ENCODE measurements around the gene ANKRD52. TPM values are rescaled to one million over a fixed set of nuclear protein-coding genes. Genes with fewer than 3 reads are reported as not detected.

The ANKRD52 gene
- total and polyA plus RNA-seq, 5 donors from 2014 or later: 5.0 to 40.1 (median 6.9) TPM

DNA sequence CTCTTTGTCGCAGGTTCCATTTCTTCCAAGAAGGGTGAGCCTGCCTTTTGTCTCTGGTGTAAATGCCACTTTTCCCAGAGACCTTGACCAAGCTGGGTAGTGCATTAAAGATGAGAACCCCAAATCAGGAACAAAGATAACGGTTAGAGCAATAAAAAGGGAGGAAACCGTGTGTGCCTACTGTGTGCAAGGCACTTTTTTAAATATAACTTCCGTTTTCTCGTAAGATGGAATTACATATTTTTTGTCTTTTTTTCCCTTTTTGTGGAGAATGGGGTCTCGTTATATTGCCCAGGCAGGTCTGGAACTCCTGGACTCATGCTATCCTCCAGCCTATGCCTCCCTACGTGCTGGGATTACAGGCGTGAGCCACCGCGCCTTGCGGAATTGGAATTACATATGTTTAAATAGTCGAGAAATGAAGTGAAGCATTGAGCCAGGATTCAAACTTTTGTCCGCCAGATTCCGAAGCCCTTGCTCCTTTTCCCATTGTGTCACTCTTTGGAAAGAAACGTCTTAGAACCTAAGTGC is 34.5 kb downstream of the ANKRD52 start:
- no peaks in the 10 kb centered on the region for H3K27me3 ChIP-seq (ENCODE audit: control insufficient read depth, insufficient read depth, low read length)
- no peaks in the 10 kb centered on the region for H3K9me3 Mint-ChIP-seq
- H3K4me3 ChIP-seq (ENCODE audit: low read depth, low read length): peak overlapping the region; percentile 80
- no peaks in the 10 kb centered on the region for H3K9me3 ChIP-seq (ENCODE audit: control insufficient read depth in 2 of 2, low read length in 2 of 2)
- peaks cover 44% of the 10 kb centered on the region for H3K4me1 ChIP-seq (ENCODE audit: control insufficient read depth, insufficient read depth, low read length, poor library complexity, severe bottlenecking)
- peaks cover 2% of the 10 kb centered on the region for H3K36me3 ChIP-seq (ENCODE audit: control insufficient read depth, insufficient read depth, low read length)
- peak overlapping the region; percentile 90 to 99 (median 94) for H3K4me3 Mint-ChIP-seq
- H3K36me3 Mint-ChIP-seq: peaks cover 4% of the 10 kb centered on the region
- peaks cover 4% of the 10 kb centered on the region for H3K27me3 Mint-ChIP-seq
- peak overlapping the region; percentile 89 for H3K27ac ChIP-seq (ENCODE audit: insufficient read depth, low read length, poor library complexity, severe bottlenecking)
- ATAC-seq (ENCODE audit: low read depth in 2 of 2) (no peak), DNase-seq (no peak)
- H3K27ac Mint-ChIP-seq: peak overlapping the region; percentile 77 to 99 (median 90)
- peaks cover 17 to 56% (median 40%) of the 10 kb centered on the region in 4 donors for H3K4me1 Mint-ChIP-seq

DNA sequence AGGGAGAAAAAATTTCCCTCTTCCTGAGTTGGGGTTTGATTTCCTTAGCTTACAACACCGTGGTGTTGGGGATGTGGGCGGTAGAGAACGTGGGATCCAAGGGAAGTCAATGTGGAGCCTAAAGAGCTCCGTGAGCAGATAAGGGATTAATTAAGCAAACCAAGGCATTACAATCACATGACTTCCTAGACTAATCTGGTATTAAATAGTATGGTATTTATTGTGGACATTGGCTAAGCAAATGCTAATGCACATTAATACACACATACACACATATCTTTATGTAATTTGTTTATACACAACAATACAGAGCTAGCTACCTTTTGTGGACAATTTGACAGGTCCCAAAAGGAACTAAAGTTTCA is 35.7 kb downstream of the ANKRD52 start:
- Mint-ChIP-seq H3K27me3 (peaks cover 4% of the 10 kb centered on the region), H3K9me3 (no peaks in the 10 kb centered on the region), H3K36me3 (peaks cover 4% of the 10 kb centered on the region), H3K4me3 (peak overlapping the region; percentile 91 to 99 (median 98)), H3K4me1 (peaks cover 17 to 60% (median 42%) of the 10 kb centered on the region in 4 donors), H3K27ac (peak overlapping the region; percentile 99)
- Histone ChIP-seq H3K4me1 (ENCODE audit: control insufficient read depth, insufficient read depth, low read length, poor library complexity, severe bottlenecking) (peaks cover 44% of the 10 kb centered on the region), H3K9me3 (ENCODE audit: control insufficient read depth in 2 of 2, low read length in 2 of 2) (no peaks in the 10 kb centered on the region), H3K4me3 (ENCODE audit: low read depth, low read length) (peak overlapping the region; percentile 85), H3K27me3 (ENCODE audit: control insufficient read depth, insufficient read depth, low read length) (no peaks in the 10 kb centered on the region), H3K27ac (ENCODE audit: insufficient read depth, low read length, poor library complexity, severe bottlenecking) (peak overlapping the region; percentile 97), H3K36me3 (ENCODE audit: control insufficient read depth, insufficient read depth, low read length) (peaks cover 2% of the 10 kb centered on the region)
- ATAC-seq (ENCODE audit: low read depth in 2 of 2) (no peak), DNase-seq (no peak)

DNA sequence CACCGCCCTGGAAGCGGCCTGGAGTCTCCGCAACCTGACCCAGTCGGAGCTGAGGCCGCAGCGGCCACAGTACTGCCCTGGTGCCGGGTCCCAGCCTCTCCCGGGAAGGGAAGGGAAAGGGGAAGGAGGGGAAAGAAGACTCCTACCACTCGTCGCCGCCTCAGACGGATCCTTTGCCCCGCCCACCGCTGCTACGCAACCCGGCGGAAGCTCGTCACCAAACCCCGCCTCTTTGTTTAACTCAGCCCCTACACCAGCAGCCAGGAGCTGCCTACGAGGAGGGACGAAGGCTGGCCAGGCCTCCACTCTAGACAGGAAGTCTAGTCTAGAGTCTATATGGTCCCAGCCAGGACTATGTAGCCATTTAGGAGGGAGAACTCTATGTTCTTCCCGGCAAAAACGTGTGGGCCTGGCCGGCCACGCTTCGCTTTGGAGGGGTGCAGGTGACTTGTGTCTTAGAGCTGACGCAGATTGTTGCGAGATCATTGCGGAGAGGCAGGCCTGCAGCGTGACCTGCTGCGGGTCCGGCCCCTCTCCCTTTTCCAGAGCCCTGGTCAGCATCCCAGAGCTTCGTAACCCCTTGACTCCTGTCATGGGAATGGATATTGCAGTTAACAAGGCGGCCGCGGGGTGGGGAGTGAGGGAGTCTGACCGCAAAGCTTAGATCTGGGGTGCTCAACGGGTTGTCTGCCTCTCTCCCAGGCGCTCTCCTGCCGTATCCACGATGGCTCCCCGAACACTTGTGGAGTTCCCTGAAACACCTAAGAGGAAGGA is 36.2 kb downstream of the ANKRD52 start, which contains the start of gene RNF41:
Gene RNF41 (minus strand): TSS at position 166 of the 774 bp plus-strand sequence. CDS start 7,875 bp downstream, outside the sequence.
- ATAC-seq (ENCODE audit: low read depth in 2 of 2): peak; percentile 83 to 85
- peak within 1 kb of the TSS; percentile 97 for H3K27ac ChIP-seq (ENCODE audit: insufficient read depth, low read length, poor library complexity, severe bottlenecking)
- H3K9me3 ChIP-seq (ENCODE audit: control insufficient read depth in 2 of 2, low read length in 2 of 2): no peaks in the 10 kb centered on the region
- Mint-ChIP-seq H3K9me3 (no peaks in the 10 kb centered on the region), H3K27ac (peak within 1 kb of the TSS; percentile 99), H3K4me1 (peaks cover 17 to 60% (median 42%) of the 10 kb centered on the region in 4 donors), H3K4me3 (peak within 1 kb of the TSS; percentile 91 to 99 (median 98)), H3K36me3 (peaks cover 4% of the 10 kb centered on the region), H3K27me3 (peaks cover 4% of the 10 kb centered on the region)
- peak; percentile 90 to 94 (median 94) for DNase-seq
- peak within 1 kb of the TSS; percentile 85 for H3K4me3 ChIP-seq (ENCODE audit: low read depth, low read length)
- H3K27me3 ChIP-seq (ENCODE audit: control insufficient read depth, insufficient read depth, low read length): no peaks in the 10 kb centered on the region
- peaks cover 44% of the 10 kb centered on the region for H3K4me1 ChIP-seq (ENCODE audit: control insufficient read depth, insufficient read depth, low read length, poor library complexity, severe bottlenecking)
- H3K36me3 ChIP-seq (ENCODE audit: control insufficient read depth, insufficient read depth, low read length): peaks cover 2% of the 10 kb centered on the region

DNA sequence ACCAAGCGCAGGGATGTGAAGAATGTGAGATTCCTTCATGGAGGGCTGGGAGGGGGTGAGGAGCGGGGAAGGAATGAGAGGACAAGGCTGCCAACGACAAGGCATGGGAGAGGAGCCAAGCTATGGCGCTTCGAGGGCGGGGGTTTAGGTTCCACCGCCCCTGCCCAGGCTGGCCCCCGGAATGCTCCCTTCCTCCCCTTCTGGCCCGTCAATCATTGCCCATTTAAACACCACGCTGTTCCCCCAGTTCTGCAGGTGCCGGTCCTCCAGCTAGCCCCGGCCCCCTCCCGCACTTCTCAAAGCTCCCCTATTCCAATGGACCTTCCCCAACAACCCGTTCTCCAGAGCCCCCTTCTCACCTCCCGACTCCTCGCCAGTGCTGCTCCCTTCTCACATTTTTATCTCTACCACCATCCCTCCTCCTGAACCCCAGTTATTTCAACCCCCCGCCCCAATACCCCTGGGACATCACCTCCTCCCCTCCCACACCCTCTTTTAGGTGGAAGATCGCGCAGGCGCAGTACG is 36.9 kb downstream of the ANKRD52 start:
- Mint-ChIP-seq H3K9me3 (no peaks in the 10 kb centered on the region), H3K27me3 (peaks cover 4% of the 10 kb centered on the region), H3K4me3 (peak overlapping the region; percentile 91 to 99 (median 98)), H3K36me3 (peaks cover 7% of the 10 kb centered on the region), H3K27ac (peak overlapping the region; percentile 99), H3K4me1 (peaks cover 17 to 64% (median 46%) of the 10 kb centered on the region in 4 donors)
- Histone ChIP-seq H3K4me1 (ENCODE audit: control insufficient read depth, insufficient read depth, low read length, poor library complexity, severe bottlenecking) (peaks cover 44% of the 10 kb centered on the region), H3K36me3 (ENCODE audit: control insufficient read depth, insufficient read depth, low read length) (peaks cover 6% of the 10 kb centered on the region), H3K9me3 (ENCODE audit: control insufficient read depth in 2 of 2, low read length in 2 of 2) (no peaks in the 10 kb centered on the region), H3K27ac (ENCODE audit: insufficient read depth, low read length, poor library complexity, severe bottlenecking) (peak overlapping the region; percentile 97), H3K27me3 (ENCODE audit: control insufficient read depth, insufficient read depth, low read length) (no peaks in the 10 kb centered on the region), H3K4me3 (ENCODE audit: low read depth, low read length) (peak overlapping the region; percentile 85)
- DNase-seq (no peak), ATAC-seq (ENCODE audit: low read depth in 2 of 2) (peak; percentile 11 to 14)

DNA sequence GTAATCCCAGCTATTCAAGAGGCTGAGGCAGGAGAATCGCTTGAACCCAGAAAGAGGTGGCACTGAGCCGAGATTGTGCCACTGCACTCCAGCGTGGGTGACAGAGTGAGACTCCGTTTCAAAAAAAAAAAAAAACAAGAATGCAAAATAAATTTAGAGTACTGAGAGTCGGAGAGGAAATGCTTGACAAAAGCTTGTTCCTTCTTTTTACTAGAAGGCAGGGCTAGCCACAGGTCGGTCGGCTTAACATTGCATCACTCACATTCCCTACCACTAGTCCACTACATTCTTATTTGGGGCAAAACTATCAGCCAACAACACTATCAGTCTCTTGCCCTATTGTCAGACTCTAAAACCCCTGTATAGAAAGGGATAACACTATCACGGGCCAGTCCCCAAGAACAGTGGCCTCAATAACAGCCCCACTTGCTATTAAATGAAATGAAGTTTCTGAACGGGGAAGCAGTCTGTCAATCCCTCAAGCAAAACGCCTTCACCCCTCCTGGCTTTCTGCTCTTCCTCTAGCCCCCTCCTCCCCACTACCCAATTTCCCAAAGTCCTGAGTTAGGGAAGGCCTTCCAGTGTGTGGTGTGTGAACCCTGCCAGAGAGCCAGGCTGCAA is 37.5 kb downstream of the ANKRD52 start:
- H3K9me3 ChIP-seq (ENCODE audit: control insufficient read depth in 2 of 2, low read length in 2 of 2): no peaks in the 10 kb centered on the region
- peak overlapping the region; percentile 97 for H3K27ac ChIP-seq (ENCODE audit: insufficient read depth, low read length, poor library complexity, severe bottlenecking)
- no peaks in the 10 kb centered on the region for H3K9me3 Mint-ChIP-seq
- H3K27me3 ChIP-seq (ENCODE audit: control insufficient read depth, insufficient read depth, low read length): no peaks in the 10 kb centered on the region
- H3K36me3 Mint-ChIP-seq: peaks cover 5% of the 10 kb centered on the region
- peaks cover 8% of the 10 kb centered on the region for H3K36me3 ChIP-seq (ENCODE audit: control insufficient read depth, insufficient read depth, low read length)
- peaks cover 44% of the 10 kb centered on the region for H3K4me1 ChIP-seq (ENCODE audit: control insufficient read depth, insufficient read depth, low read length, poor library complexity, severe bottlenecking)
- H3K4me3 Mint-ChIP-seq: peak overlapping the region; percentile 91 to 99 (median 98)
- peak overlapping the region; percentile 85 for H3K4me3 ChIP-seq (ENCODE audit: low read depth, low read length)
- peaks cover 17 to 68% (median 45%) of the 10 kb centered on the region in 4 donors for H3K4me1 Mint-ChIP-seq
- peaks cover 4% of the 10 kb centered on the region for H3K27me3 Mint-ChIP-seq
- DNase-seq: peak in 1 of 3 donors; percentile 26
- no peak for ATAC-seq (ENCODE audit: low read depth in 2 of 2)
- peak overlapping the region; percentile 99 for H3K27ac Mint-ChIP-seq

DNA sequence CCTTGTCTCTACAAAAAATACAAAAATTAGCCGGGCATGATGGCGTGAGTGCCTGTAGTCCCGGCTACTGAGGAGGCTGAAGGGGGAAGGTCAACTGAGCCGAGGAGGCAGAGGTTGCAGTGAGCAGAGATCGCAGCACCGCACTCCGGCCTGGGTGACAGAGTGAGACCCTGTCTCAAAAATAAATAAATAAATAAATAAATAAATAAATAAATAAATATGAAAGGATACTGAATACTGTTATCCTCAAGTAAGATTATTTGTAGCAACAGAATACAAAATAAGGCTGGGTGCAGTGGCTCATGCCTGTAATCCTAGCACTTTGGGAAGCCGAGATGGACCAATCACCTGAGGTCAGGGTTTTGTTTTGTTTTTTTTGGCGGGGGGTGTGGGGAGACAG is 38.3 kb downstream of the ANKRD52 start:
- H3K27ac ChIP-seq (ENCODE audit: insufficient read depth, low read length, poor library complexity, severe bottlenecking): no peak overlapping the region
- no peaks in the 10 kb centered on the region for H3K27me3 ChIP-seq (ENCODE audit: control insufficient read depth, insufficient read depth, low read length)
- Mint-ChIP-seq H3K9me3 (no peaks in the 10 kb centered on the region), H3K4me3 (peak overlapping the region in 3 of 4 donors; percentile 25 to 59 (median 58)), H3K36me3 (peaks cover 10% of the 10 kb centered on the region), H3K27ac (peak overlapping the region in 1 of 3 donors; percentile 46), H3K27me3 (peaks cover 4% of the 10 kb centered on the region), H3K4me1 (peaks cover 22 to 62% (median 39%) of the 10 kb centered on the region in 4 donors)
- H3K9me3 ChIP-seq (ENCODE audit: control insufficient read depth in 2 of 2, low read length in 2 of 2): no peaks in the 10 kb centered on the region
- H3K4me1 ChIP-seq (ENCODE audit: control insufficient read depth, insufficient read depth, low read length, poor library complexity, severe bottlenecking): peaks cover 41% of the 10 kb centered on the region
- ATAC-seq (ENCODE audit: low read depth in 2 of 2) (no peak), DNase-seq (no peak)
- peaks cover 12% of the 10 kb centered on the region for H3K36me3 ChIP-seq (ENCODE audit: control insufficient read depth, insufficient read depth, low read length)
- H3K4me3 ChIP-seq (ENCODE audit: low read depth, low read length): no peak overlapping the region

DNA sequence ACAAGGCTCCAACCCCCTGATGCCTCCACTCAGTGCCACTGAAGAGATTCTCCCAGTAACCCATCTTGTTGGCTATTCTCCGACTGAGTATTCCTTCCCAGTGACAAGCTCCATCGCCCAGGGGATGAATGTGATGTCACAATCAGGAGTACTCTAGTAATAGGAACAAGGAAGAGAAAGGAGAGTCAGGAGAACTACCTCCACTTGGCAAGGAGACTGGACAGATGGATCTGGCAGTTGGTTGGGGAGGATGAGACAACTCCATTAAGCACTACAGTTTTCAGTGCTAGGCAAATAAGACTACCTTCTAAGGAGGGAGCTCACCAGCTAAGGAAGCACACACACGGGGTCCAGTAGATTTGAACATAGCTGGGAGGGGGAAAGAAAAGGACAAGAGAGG is 41.7 kb downstream of the ANKRD52 start:
- no peak overlapping the region for H3K27ac ChIP-seq (ENCODE audit: insufficient read depth, low read length, poor library complexity, severe bottlenecking)
- no peak for DNase-seq
- ATAC-seq (ENCODE audit: low read depth in 2 of 2): no peak
- Mint-ChIP-seq H3K36me3 (peaks cover 23% of the 10 kb centered on the region), H3K27ac (peak overlapping the region in 2 of 3 donors; percentile 65 to 76), H3K4me3 (no peak overlapping the region), H3K27me3 (peaks cover under 1% of the 10 kb centered on the region), H3K4me1 (peaks cover 10 to 34% (median 17%) of the 10 kb centered on the region in 4 donors), H3K9me3 (no peaks in the 10 kb centered on the region)
- H3K4me3 ChIP-seq (ENCODE audit: low read depth, low read length): no peak overlapping the region
- H3K27me3 ChIP-seq (ENCODE audit: control insufficient read depth, insufficient read depth, low read length): no peaks in the 10 kb centered on the region
- peaks cover 42% of the 10 kb centered on the region for H3K36me3 ChIP-seq (ENCODE audit: control insufficient read depth, insufficient read depth, low read length)
- no peaks in the 10 kb centered on the region for H3K9me3 ChIP-seq (ENCODE audit: control insufficient read depth in 2 of 2, low read length in 2 of 2)
- H3K4me1 ChIP-seq (ENCODE audit: control insufficient read depth, insufficient read depth, low read length, poor library complexity, severe bottlenecking): peaks cover 15% of the 10 kb centered on the region

Measured in CD4-positive, CD25-positive, alpha-beta regulatory T cell (primary cell).